Stimulated activated CD4-positive, alpha-beta T cell treated with anti-CD3 and anti-CD28 coated beads, Interleukin-1b, Interleukin-23, amount 100 ng/mL, for 1 hour (primary cell): ENCODE data around the gene GAK.

ENCODE experiments used
- DNase-seq, 2 donors: peaks; one replicate each; pipeline ENCODE4 v3.0.0-alpha.2; 2020; ENCODE audit warnings: low read depth in 2 of 2

Gene GAK

DNA sequence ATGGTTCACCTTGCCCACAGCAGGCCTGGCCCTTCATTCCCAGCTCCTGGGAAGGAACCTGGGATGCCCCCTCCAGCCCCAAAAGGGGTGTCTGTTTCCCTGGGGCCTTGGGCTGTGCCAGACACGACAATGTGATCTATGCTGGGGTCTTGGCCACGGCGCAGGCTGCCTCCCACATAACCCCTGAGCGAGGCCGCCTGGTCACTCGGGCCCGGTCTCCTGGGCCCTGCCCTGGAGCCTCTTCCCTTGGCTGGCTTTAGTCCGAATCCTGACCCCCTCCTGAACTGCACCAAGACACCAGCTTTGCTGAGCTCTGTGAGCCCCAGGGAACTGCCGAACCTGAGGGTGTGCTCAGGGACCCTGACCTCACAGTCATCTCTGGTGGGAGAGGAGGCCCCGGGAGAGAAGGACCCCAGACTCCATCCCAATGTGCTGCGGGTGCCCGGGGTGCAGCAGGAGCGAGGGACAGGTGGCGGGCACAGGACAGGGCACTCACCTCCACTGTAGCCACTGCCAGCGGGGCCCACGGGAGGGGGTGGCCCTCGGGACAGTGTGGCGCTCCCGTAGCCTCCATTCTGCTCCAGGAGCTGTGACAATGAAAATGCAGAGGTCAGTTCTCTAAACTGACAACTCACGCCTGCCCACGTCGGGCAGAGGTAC lies 42.0 kb downstream of the GAK start:
- DNase-seq = no peak

- DNase-seq = no peak
These were observed 42.6 kb downstream of the GAK start for GRCh38 chr4:889516-889915.

GRCh38 chr4:888029-888428 lies 44.1 kb downstream of the GAK start:
- no peak for DNase-seq

- DNase-seq = no peak
These were observed 44.9 kb downstream of the GAK start for GRCh38 chr4:887034-887763.

GRCh38 chr4:886244-886643 lies 45.9 kb downstream of the GAK start:
- no peak for DNase-seq

DNA sequence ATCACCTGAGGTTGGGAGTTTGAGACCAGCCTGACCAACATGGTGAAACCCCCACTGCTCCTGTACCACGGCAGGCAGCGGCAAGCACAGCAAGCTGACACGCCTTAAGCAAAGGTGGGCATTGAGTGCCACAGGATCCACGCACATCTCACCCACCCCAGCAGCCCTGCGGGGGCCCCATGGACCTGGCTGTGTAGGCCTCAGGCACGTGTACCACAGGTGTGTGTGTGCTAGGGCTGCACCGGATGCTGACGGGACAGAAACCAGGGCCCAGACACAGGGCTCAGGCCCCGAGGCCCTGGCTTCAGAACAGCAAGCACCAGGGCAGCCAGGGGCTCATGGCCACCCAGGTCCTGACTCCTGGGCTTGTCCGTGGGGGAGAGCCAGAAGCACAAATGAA lies 46.8 kb downstream of the GAK start:
- no peak for DNase-seq

- DNase-seq = no peak
These were observed 47.2 kb downstream of the GAK start for GRCh38 chr4:884896-885295.

DNA sequence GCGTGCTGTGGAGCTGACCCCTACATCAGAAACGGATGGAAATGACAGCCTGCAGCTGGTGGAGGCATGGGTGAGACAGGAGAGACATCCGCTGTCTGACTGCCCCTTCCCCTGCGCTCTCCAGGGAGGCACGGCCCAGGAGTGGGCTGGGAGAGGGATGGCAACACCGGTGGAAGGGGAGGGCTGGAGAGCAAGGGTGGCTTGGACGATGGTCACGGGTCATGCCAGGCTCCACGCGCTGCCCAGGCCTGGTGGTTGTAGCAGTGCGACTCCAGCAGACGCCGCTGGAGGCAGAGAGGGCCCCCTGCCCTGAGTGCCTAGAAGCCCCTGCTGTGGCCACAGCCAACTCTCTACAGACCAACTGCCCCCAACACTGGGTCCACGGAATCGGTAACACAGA lies 47.9 kb downstream of the GAK start:
- DNase-seq = no peak

DNA sequence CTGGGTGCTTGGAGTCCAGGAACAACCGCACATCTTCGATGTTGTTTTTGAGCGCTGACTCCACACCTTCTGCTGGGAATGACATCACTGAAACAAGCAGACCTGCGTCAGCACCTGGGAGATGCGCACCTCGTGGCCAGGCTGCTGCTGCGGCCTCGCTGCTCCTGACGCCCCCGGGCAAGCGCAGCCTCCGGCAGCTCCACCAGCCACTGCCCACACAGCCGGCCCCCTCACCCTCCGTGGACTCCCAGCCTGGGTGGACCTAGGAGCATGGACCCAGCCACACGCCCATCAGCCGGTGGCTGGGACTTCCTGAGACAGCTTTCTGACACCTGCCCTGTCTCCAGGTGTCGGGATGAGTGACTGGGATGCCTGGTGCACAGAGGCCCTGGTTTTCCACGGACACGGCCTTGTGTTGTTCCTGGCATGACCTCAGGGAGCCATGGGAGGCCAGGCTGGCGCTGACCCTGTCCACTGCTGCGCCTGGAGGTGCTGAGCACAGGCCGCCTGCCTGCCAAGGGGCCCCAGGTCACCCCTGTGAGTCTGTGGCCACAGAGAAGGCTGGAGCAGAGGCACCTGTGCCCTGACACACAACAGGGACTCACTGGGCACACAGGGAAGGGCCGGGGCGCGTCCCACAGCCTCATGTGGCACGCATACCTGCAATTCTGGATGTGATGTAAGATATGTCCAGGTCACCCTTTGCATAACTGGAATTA lies 48.6 kb downstream of the GAK start:
- no peak for DNase-seq

GRCh38 chr4:882646-883045 lies 49.5 kb downstream of the GAK start:
- DNase-seq = no peak

DNA sequence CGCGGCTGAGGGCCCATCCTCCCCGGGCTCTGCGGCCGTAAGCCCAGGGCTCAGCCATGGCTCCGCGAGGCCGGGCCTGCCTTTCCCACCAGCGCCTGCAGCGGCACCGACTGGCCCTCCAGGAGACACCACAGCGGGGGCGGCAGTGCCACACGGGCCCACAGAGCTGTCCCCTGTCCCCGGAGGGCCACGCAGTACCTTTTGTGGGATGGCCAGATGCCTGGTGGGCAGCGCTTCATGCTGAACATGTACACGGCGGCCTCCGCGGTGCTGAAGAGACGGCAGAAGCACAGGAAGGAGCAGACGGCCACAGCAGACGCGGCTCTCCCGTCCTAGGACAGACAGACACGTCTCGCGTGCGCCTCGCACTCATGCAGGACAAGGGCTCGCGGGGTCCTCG lies 50.4 kb downstream of the GAK start:
- no peak for DNase-seq

- DNase-seq = no peak
These were observed 51.3 kb downstream of the GAK start for GRCh38 chr4:880684-881405.

DNA sequence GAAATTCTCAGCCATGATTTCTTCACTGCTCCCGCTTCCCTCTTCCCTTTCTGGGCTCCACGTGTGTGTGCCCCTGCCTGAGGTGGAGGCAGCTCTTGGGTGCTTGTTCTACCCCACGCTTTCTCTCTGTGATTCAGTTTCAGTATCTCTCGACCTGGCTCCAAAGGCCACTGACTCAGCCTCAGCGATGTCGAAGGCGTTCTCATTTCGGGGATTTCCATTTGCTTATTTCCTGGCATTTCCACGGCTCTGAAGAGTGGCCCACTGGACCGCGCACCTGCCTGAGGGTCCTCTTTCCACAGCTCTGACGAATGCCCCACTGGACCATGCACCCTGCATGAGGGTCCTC lies 52.4 kb downstream of the GAK start:
- DNase-seq = peak in 1 of 2 donors; percentile 44

DNA sequence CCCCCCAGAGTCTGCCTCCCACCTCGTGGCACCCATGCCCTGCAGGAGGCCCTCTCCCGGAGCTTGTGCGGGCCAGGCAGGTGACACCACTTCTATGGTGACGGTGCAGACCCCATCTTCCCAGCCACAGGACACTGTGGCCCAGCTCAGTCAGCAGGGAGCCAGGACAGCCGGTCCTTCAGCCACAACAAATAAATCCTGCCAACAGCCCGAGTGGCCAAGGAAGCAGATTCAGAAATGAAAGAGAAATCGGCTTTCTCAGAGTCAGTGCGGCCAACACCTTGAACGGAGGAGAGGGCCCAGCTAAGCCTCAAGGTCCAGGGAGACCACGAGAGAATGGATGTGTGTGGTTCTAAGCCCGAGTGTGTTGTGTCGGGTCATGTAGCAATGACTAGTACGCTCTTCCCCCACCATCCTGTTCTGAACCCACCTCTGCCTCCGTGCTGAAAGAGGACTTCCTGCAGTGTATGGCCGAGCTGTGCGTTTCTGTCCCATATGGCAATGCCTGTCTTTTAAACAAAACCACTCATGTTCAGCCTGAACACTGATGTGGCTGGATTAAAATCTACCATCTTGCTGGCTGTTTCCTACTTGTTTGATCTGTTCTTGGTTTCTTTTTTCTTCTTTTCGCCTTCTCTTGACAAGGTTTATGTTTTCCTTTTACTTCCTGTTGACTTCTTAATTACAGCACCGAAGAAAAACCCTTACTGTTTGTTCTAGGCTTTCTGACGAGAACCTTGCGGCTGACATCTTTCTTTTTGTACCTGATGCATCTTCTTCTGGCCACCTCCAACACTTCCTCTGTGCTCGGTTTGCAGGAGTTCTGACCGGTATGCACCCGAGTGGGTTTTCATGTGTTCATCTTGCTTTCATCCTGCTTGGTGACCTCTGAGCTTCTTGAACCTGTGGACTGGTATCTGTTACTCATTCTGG lies 53.1 kb downstream of the GAK start:
- peak in 1 of 2 donors; percentile 6 for DNase-seq

GRCh38 chr4:877502-877901 lies 54.6 kb downstream of the GAK start:
- no peak for DNase-seq

DNA sequence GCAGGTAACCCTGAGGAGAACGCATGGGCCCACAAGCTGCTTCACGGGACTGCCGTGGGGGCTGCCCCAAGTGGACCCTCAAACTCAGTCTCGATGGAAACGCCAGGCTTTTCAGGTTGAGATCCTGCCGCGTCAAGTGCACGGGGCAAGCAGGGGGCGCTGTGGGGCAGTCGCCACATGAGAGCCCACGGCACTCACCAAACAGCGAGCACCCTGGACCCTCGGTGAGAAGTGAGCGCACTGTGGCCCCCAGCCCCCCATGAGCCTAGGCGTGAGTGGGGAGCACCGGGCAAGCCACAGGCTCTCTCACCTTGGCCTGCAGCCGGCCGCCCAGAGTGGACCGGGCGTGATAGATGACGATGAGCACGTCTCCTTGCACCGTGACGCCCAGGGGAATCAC lies 55.3 kb downstream of the GAK start:
- DNase-seq = no peak

GRCh38 chr4:875818-876423 lies 56.2 kb downstream of the GAK start:
- no peak for DNase-seq

DNA sequence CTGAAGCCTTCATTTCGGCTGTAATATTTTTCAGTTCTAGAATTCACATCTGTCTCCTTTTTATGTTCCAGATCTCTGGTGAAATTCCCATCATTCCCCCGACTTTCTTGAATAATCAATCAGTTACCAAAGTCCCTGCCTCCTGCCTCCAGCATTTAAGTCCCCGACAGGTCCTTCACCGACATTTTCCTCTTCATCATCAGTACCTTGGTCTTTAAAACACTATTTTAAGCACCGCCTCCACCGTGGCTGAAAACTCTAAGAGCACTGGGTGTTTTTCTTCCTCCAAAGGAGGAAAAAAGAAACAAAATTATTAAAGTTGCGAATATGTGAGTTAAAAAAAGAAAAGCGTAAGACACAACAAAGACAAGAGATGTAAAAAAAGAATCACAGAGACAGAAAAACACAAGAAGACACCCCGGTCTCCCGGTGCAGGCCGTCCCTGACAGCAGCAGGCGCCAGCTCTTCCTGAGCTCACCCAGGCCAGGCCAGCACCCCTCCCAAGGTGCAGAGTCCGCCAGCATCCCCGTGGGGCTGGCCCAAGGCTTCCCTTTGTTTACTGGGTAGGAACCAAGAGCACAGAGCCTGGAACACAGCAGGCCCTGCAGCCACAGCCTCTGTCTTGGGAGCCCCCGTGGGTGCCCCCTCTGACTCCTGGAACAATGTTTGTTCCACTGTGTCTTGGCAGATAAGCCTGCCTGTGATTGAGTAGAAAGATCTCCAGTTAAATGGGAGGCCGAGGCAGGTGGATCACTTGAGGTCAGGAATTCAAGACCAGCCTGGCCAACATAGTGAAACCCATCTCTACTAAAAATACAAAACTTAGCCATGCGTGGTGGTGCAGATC lies 56.9 kb downstream of the GAK start:
- DNase-seq = no peak

GRCh38 chr4:874056-874455 lies 58.1 kb downstream of the GAK start:
- no peak for DNase-seq
